A549 (cell line): ENCODE results near the gene FGF3.

Source experiments
- BHLHE40 ChIP-seq: IDR thresholded peaks from 2 replicates; pipeline ENCODE4 v1.6.1; 2012; ENCODE audit warnings: low read depth, low read length, inconsistent platforms
- CBX2 ChIP-seq: fragments of 200-600 bp; sonication (generic); IDR thresholded peaks from 2 replicates; pipeline ENCODE4 v1.6.1; 2016; ENCODE audit warnings: low read depth, mild to moderate bottlenecking, borderline replicate concordance
- CEBPB ChIP-seq, 2 experiments: fragments of >200 bp in 1 of 2; sonication (Bioruptor Twin) in 1 of 2; formaldehyde crosslinking in 1 of 2; IDR thresholded peaks; 2 replicates each; pipeline ENCODE4 v1.6.1; 2012 to 2016
- JUNB ChIP-seq: fragments of >200 bp; sonication (Bioruptor Twin); formaldehyde crosslinking; IDR thresholded peaks from 2 replicates; pipeline ENCODE4 v1.6.1; 2016
- NFE2L2 ChIP-seq: fragments of 150-350 bp; conservative IDR thresholded peaks from 2 replicates; pipeline ENCODE4 v1.6.1; 2014; ENCODE audit warnings: low read length
- PBX3 ChIP-seq: IDR thresholded peaks from 2 replicates; pipeline ENCODE4 v1.6.1; 2012
- RNF2 ChIP-seq: fragments of 200-600 bp; sonication (generic); IDR thresholded peaks from 2 replicates; pipeline ENCODE4 v1.6.1; 2016; ENCODE audit warnings: low read depth, mild to moderate bottlenecking, antibody characterized with exemption, moderate library complexity, borderline replicate concordance
- SMC3 ChIP-seq: fragments of >200 bp; sonication (Bioruptor Twin); formaldehyde crosslinking; IDR thresholded peaks from 3 replicates; pipeline ENCODE4 v1.6.1; 2018; ENCODE audit warnings: inconsistent platforms
- TF ChIP-seq, protein P1 (sequence below): IDR thresholded peaks from 2 replicates; pipeline ENCODE4 v1.6.1; 2012
- TF ChIP-seq, protein P2 (sequence below): fragments of >200 bp; sonication (Bioruptor Twin); formaldehyde crosslinking; IDR thresholded peaks from 3 replicates; pipeline ENCODE4 v1.5.1; 2016

- TF ChIP-seq, protein P1, sequence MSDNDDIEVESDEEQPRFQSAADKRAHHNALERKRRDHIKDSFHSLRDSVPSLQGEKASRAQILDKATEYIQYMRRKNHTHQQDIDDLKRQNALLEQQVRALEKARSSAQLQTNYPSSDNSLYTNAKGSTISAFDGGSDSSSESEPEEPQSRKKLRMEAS = no peak
- TF ChIP-seq, protein P2, sequence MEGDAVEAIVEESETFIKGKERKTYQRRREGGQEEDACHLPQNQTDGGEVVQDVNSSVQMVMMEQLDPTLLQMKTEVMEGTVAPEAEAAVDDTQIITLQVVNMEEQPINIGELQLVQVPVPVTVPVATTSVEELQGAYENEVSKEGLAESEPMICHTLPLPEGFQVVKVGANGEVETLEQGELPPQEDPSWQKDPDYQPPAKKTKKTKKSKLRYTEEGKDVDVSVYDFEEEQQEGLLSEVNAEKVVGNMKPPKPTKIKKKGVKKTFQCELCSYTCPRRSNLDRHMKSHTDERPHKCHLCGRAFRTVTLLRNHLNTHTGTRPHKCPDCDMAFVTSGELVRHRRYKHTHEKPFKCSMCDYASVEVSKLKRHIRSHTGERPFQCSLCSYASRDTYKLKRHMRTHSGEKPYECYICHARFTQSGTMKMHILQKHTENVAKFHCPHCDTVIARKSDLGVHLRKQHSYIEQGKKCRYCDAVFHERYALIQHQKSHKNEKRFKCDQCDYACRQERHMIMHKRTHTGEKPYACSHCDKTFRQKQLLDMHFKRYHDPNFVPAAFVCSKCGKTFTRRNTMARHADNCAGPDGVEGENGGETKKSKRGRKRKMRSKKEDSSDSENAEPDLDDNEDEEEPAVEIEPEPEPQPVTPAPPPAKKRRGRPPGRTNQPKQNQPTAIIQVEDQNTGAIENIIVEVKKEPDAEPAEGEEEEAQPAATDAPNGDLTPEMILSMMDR = no peak
- TF ChIP-seq SMC3 = no peak
- no peak for TF ChIP-seq CEBPB (IDR thresholded peaks at IDR 0.05)
- no peak for TF ChIP-seq NFE2L2
- TF ChIP-seq BHLHE40 = no peak
- no peak for TF ChIP-seq RNF2
- no peak for TF ChIP-seq PBX3
- TF ChIP-seq JUNB = no peak
- no peak for TF ChIP-seq CBX2
Observed at GRCh38 chr11:69814411-69814810, 4.8 kb downstream of the FGF3 start.
